Left ventricle myocardium inferior (tissue), 1 donor: ENCODE results near the gene TOPORS. TPM values are rescaled to one million over a fixed set of nuclear protein-coding genes. Genes with fewer than 3 reads are reported as not detected.

Source experiments
- DNase-seq: peaks from one replicate; pipeline ENCODE4 v3.0.0-alpha.2; 2020
- H3K27ac ChIP-seq: fragments of 200-600 bp; replicated peaks from 2 replicates; pipeline ENCODE4 v1.8.0; 2021
- H3K27me3 ChIP-seq: fragments of 200-600 bp; 2 replicates; pipeline ENCODE4 v1.8.0; 2021; ENCODE audit warnings: low read depth
- H3K36me3 ChIP-seq: fragments of 200-600 bp; 2 replicates; pipeline ENCODE4 v1.8.0; 2021
- H3K4me1 ChIP-seq: fragments of 200-600 bp; 2 replicates; pipeline ENCODE4 v1.8.0; 2021
- H3K4me3 ChIP-seq: fragments of 200-600 bp; 2 replicates; pipeline ENCODE4 v1.8.0; 2021; ENCODE audit warnings: mild to moderate bottlenecking, moderate library complexity
- H3K9me3 ChIP-seq: fragments of 200-600 bp; replicated peaks from 2 replicates; pipeline ENCODE4 v1.8.0; 2021
- CTCF ChIP-seq: fragments of 200-600 bp; IDR thresholded peaks from 2 replicates; pipeline ENCODE4 v1.8.0; 2021; ENCODE audit warnings: antibody characterized with exemption, mild to moderate bottlenecking, borderline replicate concordance
- intact Hi-C: fragments of 100-400 bp; cut with micrococcal nuclease; formaldehyde crosslinking; loops from one replicate; pipeline ENCODE4 v1.11.0; 2022
- total RNA-seq: library from RNA; stranded (reverse); fragmentation: NEBNext Ultra II Directional; extraction: Animal tissue kit (Norgen Biotek cat#: 25700); gene quantifications from one replicate; pipeline ENCODE4 v1.2.1, GENCODE V29; 2021
- donor health status: DM: no; HTN: yes; CAD: no; lungs with severe emphysema.

TOPORS gene
- total RNA-seq, 1 donor from 2014 or later, result 8.4 TPM

GRCh38 chr9:32518276-32518675 is 34.1 kb downstream of the TOPORS start:
- no peak for DNase-seq
- Histone ChIP-seq H3K27ac (no peak overlapping the region), H3K4me1 (peaks cover 5% of the 10 kb centered on the region), H3K27me3 (no peaks in the 10 kb centered on the region), H3K9me3 (peaks cover 9% of the 10 kb centered on the region), H3K4me3 (no peak overlapping the region), H3K36me3 (no peaks in the 10 kb centered on the region)
- intact Hi-C loops, result loop anchor here (10.0 kb wide), 1 partner anchor 63 kb away; no protein-coding TSS in a partner anchor
- no peak for TF ChIP-seq CTCF

- H3K36me3 ChIP-seq, result no peaks in the 10 kb centered on the region
- peaks cover 9% of the 10 kb centered on the region for H3K9me3 ChIP-seq
- H3K4me3 ChIP-seq, result no peak overlapping the region
- no peak overlapping the region for H3K27ac ChIP-seq
- H3K4me1 ChIP-seq, result no peaks in the 10 kb centered on the region
- intact Hi-C loops, result loop anchor here (10.0 kb wide), 1 partner anchor 61 kb away; no protein-coding TSS in a partner anchor
- no peak for DNase-seq
- no peak for TF ChIP-seq CTCF
- no peaks in the 10 kb centered on the region for H3K27me3 ChIP-seq
Measured at GRCh38 chr9:32516241-32516640, 36.1 kb downstream of the TOPORS start.

- no peak for TF ChIP-seq CTCF
- Histone ChIP-seq H3K36me3 (no peaks in the 10 kb centered on the region), H3K27me3 (no peaks in the 10 kb centered on the region), H3K4me1 (no peaks in the 10 kb centered on the region), H3K27ac (no peak overlapping the region), H3K4me3 (no peak overlapping the region), H3K9me3 (no peaks in the 10 kb centered on the region)
- intact Hi-C loops, result no loop called here
- no peak for DNase-seq
Measured at GRCh38 chr9:32508728-32509127, 43.7 kb downstream of the TOPORS start.

GRCh38 chr9:32503008-32503407 is 49.4 kb downstream of the TOPORS start:
- no peak overlapping the region for H3K27ac ChIP-seq
- peaks cover 15% of the 10 kb centered on the region for H3K36me3 ChIP-seq
- no peaks in the 10 kb centered on the region for H3K27me3 ChIP-seq
- TF ChIP-seq CTCF, result no peak
- H3K4me3 ChIP-seq, result no peak overlapping the region
- DNase-seq, result no peak
- intact Hi-C loops, result no loop called here
- H3K4me1 ChIP-seq, result no peaks in the 10 kb centered on the region
- peaks cover 4% of the 10 kb centered on the region for H3K9me3 ChIP-seq

- no peak for DNase-seq
Measured at GRCh38 chr9:32502464-32502863, 49.9 kb downstream of the TOPORS start.

More at GRCh38 chr9:32502464-32502863, 49.9 kb downstream of the TOPORS start:
- TF ChIP-seq CTCF, result no peak
- Histone ChIP-seq H3K27me3 (no peaks in the 10 kb centered on the region), H3K27ac (no peak overlapping the region), H3K36me3 (peaks cover 19% of the 10 kb centered on the region), H3K4me3 (no peak overlapping the region), H3K4me1 (no peaks in the 10 kb centered on the region), H3K9me3 (peaks cover 4% of the 10 kb centered on the region)
- intact Hi-C loops, result no loop called here
